Large intestine (tissue), 3 donors: Measurements from ENCODE around the gene LYAR. TPM values are rescaled to one million over a fixed set of nuclear protein-coding genes. Genes with fewer than 3 reads are reported as not detected.

Source experiments
- DNase-seq, 2 donors: peaks; one replicate each; pipeline versions ENCODE4 v3.0.0 to v3.0.0-alpha.2; 2013
- H3K27ac ChIP-seq: one replicate; pipeline ENCODE4 v1.5.1; 2013; ENCODE audit warnings: low read length
- H3K27me3 ChIP-seq: 2 replicates; pipeline ENCODE4 v1.6.1; 2013; ENCODE audit warnings: low read length; ENCODE audit not compliant: control insufficient read depth, insufficient read depth
- H3K36me3 ChIP-seq: 2 replicates; pipeline ENCODE4 v1.6.1; 2013; ENCODE audit warnings: low read length; ENCODE audit not compliant: control insufficient read depth, insufficient read depth
- H3K4me1 ChIP-seq: one replicate; pipeline ENCODE4 v1.6.1; 2013; ENCODE audit warnings: low read length; ENCODE audit not compliant: control insufficient read depth, insufficient read depth
- H3K4me3 ChIP-seq: one replicate; pipeline ENCODE4 v1.5.1; 2013; ENCODE audit warnings: low read length
- H3K9me3 ChIP-seq: one replicate; pipeline ENCODE4 v1.6.1; 2013; ENCODE audit warnings: mild to moderate bottlenecking, low read depth, low read length, moderate library complexity; ENCODE audit not compliant: control insufficient read depth
- WGBS: methylation state at CpG from one replicate; pipeline ENCODE4 v1.1.5; 2013; ENCODE audit warnings: low lambda C conversion rate; ENCODE audit not compliant: insufficient coverage; 5-methylcytosine and 5-hydroxymethylcytosine counted together
- polyA plus RNA-seq: library from polyadenylated mRNA; unstranded; fragments of 120-200 nt; gene quantifications from one replicate; pipeline ENCODE4 v1.2.1, GENCODE V29; 2013

LYAR gene
- polyA plus RNA-seq, 1 donor = 16.8 TPM

GRCh38 chr4:4315461-4316149 lies 25.7 kb upstream of the LYAR start:
- Histone ChIP-seq H3K36me3 (peaks cover 50% of the 10 kb centered on the region), H3K4me1 (no peaks in the 10 kb centered on the region), H3K27me3 (no peaks in the 10 kb centered on the region), H3K9me3 (no peaks in the 10 kb centered on the region), H3K4me3 (no peak overlapping the region), H3K27ac (no peak overlapping the region)
- no peak for DNase-seq
- WGBS = 94% methylated on average over 3 of the region's 12 CpGs

GRCh38 chr4:4311193-4311592 lies 21.2 kb upstream of the LYAR start:
- Histone ChIP-seq H3K9me3 (no peaks in the 10 kb centered on the region), H3K36me3 (peaks cover 43% of the 10 kb centered on the region)
- no peak for DNase-seq

GRCh38 chr4:4308800-4309441 lies 19.0 kb upstream of the LYAR start:
- no peak overlapping the region for H3K4me3 ChIP-seq
- H3K4me1 ChIP-seq = no peaks in the 10 kb centered on the region
- no peaks in the 10 kb centered on the region for H3K9me3 ChIP-seq
- no peak overlapping the region for H3K27ac ChIP-seq
- no peak for DNase-seq
- no peaks in the 10 kb centered on the region for H3K27me3 ChIP-seq
- WGBS = 93% methylated on average over 3 of the region's 9 CpGs
- H3K36me3 ChIP-seq = peaks cover 26% of the 10 kb centered on the region

More at GRCh38 chr4:4311193-4311592, 21.2 kb upstream of the LYAR start:
- Histone ChIP-seq H3K27ac (no peak overlapping the region), H3K4me3 (no peak overlapping the region), H3K4me1 (no peaks in the 10 kb centered on the region), H3K27me3 (no peaks in the 10 kb centered on the region)
- WGBS = 94% methylated on average over 2 of the region's 4 CpGs

- H3K27me3 ChIP-seq = no peaks in the 10 kb centered on the region
- H3K4me1 ChIP-seq = no peaks in the 10 kb centered on the region
- H3K9me3 ChIP-seq = no peaks in the 10 kb centered on the region
- no peak overlapping the region for H3K27ac ChIP-seq
- H3K4me3 ChIP-seq = no peak overlapping the region
- no CpG with 5 or more reads among the region's 11 CpGs for WGBS
- peaks cover 24% of the 10 kb centered on the region for H3K36me3 ChIP-seq
- DNase-seq = no peak
These were observed 17.0 kb upstream of the LYAR start for GRCh38 chr4:4306920-4307319.

DNA sequence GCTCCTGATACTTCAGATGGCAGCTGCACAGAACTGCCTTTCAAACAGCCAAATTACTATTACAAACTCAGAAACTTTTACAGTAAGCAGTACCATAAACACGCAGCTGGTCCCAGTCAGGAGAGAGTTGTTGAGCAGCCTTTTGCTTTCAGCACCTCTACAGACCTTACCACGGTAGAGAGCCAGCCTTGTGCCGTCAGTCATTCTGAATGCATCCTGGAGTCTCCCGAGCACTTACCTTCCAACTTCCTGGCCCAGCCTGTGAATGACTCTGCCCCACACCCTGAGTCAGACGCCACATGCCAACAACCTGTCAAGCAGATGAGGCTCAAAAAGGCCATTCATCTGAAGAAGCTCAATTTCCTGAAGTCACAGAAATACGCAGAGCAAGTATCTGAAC lies 12.5 kb upstream of the LYAR start:
- no peaks in the 10 kb centered on the region for H3K27me3 ChIP-seq
- 70% methylated on average over 2 of the region's 6 CpGs for WGBS
- peaks cover 31% of the 10 kb centered on the region for H3K36me3 ChIP-seq
- H3K4me1 ChIP-seq = no peaks in the 10 kb centered on the region
- no peak for DNase-seq
- no peak overlapping the region for H3K4me3 ChIP-seq
- H3K27ac ChIP-seq = no peak overlapping the region
- no peaks in the 10 kb centered on the region for H3K9me3 ChIP-seq

GRCh38 chr4:4302001-4302400 lies 12.0 kb upstream of the LYAR start:
- no peaks in the 10 kb centered on the region for H3K9me3 ChIP-seq
- no peaks in the 10 kb centered on the region for H3K27me3 ChIP-seq
- no peak for DNase-seq
- H3K4me1 ChIP-seq = no peaks in the 10 kb centered on the region
- no peak overlapping the region for H3K27ac ChIP-seq
- H3K4me3 ChIP-seq = no peak overlapping the region
- no CpG with 5 or more reads among the region's 5 CpGs for WGBS
- peaks cover 28% of the 10 kb centered on the region for H3K36me3 ChIP-seq

- Histone ChIP-seq H3K4me3 (no peak overlapping the region), H3K36me3 (peaks cover 20% of the 10 kb centered on the region), H3K4me1 (no peaks in the 10 kb centered on the region), H3K27ac (no peak overlapping the region), H3K9me3 (no peaks in the 10 kb centered on the region), H3K27me3 (no peaks in the 10 kb centered on the region)
- WGBS = no CpG with 5 or more reads among the region's 3 CpGs
- DNase-seq = no peak
These were observed 9.1 kb upstream of the LYAR start for GRCh38 chr4:4299006-4299405.

GRCh38 chr4:4296283-4296846 lies 6.4 kb upstream of the LYAR start:
- H3K9me3 ChIP-seq = no peaks in the 10 kb centered on the region
- H3K36me3 ChIP-seq = peaks cover 9% of the 10 kb centered on the region
- H3K27ac ChIP-seq = no peak overlapping the region
- H3K27me3 ChIP-seq = no peaks in the 10 kb centered on the region
- WGBS = 100% methylated on average over 1 of the region's 5 CpGs
- no peaks in the 10 kb centered on the region for H3K4me1 ChIP-seq
- no peak overlapping the region for H3K4me3 ChIP-seq
- no peak for DNase-seq

- no peak overlapping the region for H3K27ac ChIP-seq
- no peaks in the 10 kb centered on the region for H3K27me3 ChIP-seq
- WGBS = no CpG with 5 or more reads among the region's 3 CpGs
- H3K9me3 ChIP-seq = no peaks in the 10 kb centered on the region
- DNase-seq = no peak
- H3K36me3 ChIP-seq = no peaks in the 10 kb centered on the region
- no peak overlapping the region for H3K4me3 ChIP-seq
- H3K4me1 ChIP-seq = peaks cover 10% of the 10 kb centered on the region
These were observed 3.3 kb upstream of the LYAR start for GRCh38 chr4:4293279-4293678.

DNA sequence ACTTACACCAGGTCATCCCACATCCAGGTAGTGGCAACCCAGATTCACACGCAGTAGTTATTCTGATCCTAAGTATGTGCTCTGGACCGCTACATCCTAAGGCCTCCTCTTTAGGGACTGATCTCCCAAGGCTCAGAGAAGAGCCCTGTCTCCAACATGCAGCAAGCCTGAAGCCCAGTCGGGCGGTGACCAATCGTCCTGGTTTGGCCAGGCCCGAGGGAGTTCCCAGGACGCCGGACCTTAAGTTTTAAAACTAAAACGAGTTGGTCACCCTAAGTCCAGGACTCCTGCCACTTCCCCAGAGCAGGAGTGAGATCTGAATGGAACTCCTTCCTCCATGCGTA lies 385 bp downstream of the LYAR start:
- H3K9me3 ChIP-seq = no peaks in the 10 kb centered on the region
- peak overlapping the region; percentile 93 for H3K4me3 ChIP-seq
- WGBS = no CpG with 5 or more reads among the region's 10 CpGs
- H3K36me3 ChIP-seq = peaks cover 11% of the 10 kb centered on the region
- H3K27ac ChIP-seq = peak overlapping the region; percentile 84
- peak in 1 of 2 donors; percentile 9 for DNase-seq
- peaks cover 10% of the 10 kb centered on the region for H3K4me1 ChIP-seq
- H3K27me3 ChIP-seq = no peaks in the 10 kb centered on the region
